Measurements from ENCODE around the gene UBTD1. TPM values are rescaled to one million over a fixed set of nuclear protein-coding genes. Genes with fewer than 3 reads are reported as not detected.
A peak's percentile ranks its signal among the peaks of the same experiment; 100 is the strongest.
"Not testable (repeated sequence)": the region's sequence is repeated elsewhere in the genome, so short reads cannot be mapped to it uniquely, and the experiment has no call there.

Gene UBTD1
- 10 to 100 TPM in 1 of 4 donors, 1 to 10 TPM in 3; 9.2 to 12.6 (median 9.3) TPM for polyA plus RNA-seq (ENCODE audit: insufficient read length in 4 of 4)

- DNase-seq (ENCODE audit: low read depth in 4 of 4, low spot score in 3 of 4) = peak in 1 of 4 donors; percentile 31
Measured at GRCh38 chr10:97498841-97499560, at the start of gene UBTD1. Gene UBTD1 (plus strand): TSS chr10:97498924. CDS start chr10:97499204, 280 bp downstream.

GRCh38 chr10:97450828-97451227 lies 47.9 kb upstream of the UBTD1 start:
- no peak for DNase-seq (ENCODE audit: low read depth in 4 of 4, low spot score in 3 of 4)

GRCh38 chr10:97451605-97452004 lies 47.1 kb upstream of the UBTD1 start:
- DNase-seq (ENCODE audit: low read depth in 4 of 4, low spot score in 3 of 4) = no peak

- no peak for DNase-seq (ENCODE audit: low read depth in 4 of 4, low spot score in 3 of 4)
Measured at GRCh38 chr10:97452352-97452751, 46.4 kb upstream of the UBTD1 start.

- no peak for DNase-seq (ENCODE audit: low read depth in 4 of 4, low spot score in 3 of 4)
Measured at GRCh38 chr10:97454330-97455036, 44.2 kb upstream of the UBTD1 start.

GRCh38 chr10:97456034-97456685 lies 42.6 kb upstream of the UBTD1 start:
- no peak for DNase-seq (ENCODE audit: low read depth in 4 of 4, low spot score in 3 of 4)

GRCh38 chr10:97456686-97457065 lies 42.0 kb upstream of the UBTD1 start:
- no peak for DNase-seq (ENCODE audit: low read depth in 4 of 4, low spot score in 3 of 4)

GRCh38 chr10:97459111-97459510 lies 39.6 kb upstream of the UBTD1 start:
- no peak for DNase-seq (ENCODE audit: low read depth in 4 of 4, low spot score in 3 of 4)

GRCh38 chr10:97459933-97460332 lies 38.8 kb upstream of the UBTD1 start:
- no peak for DNase-seq (ENCODE audit: low read depth in 4 of 4, low spot score in 3 of 4)

GRCh38 chr10:97462309-97462708 lies 36.4 kb upstream of the UBTD1 start:
- DNase-seq (ENCODE audit: low read depth in 4 of 4, low spot score in 3 of 4) = no peak

- DNase-seq (ENCODE audit: low read depth in 4 of 4, low spot score in 3 of 4) = peak in 3 of 4 donors; percentile 28 to 46 (median 37)
Measured at GRCh38 chr10:97463363-97464132, 35.2 kb upstream of the UBTD1 start.

- no peak for DNase-seq (ENCODE audit: low read depth in 4 of 4, low spot score in 3 of 4)
Measured at GRCh38 chr10:97464226-97464625, 34.5 kb upstream of the UBTD1 start.

GRCh38 chr10:97465982-97466381 lies 32.7 kb upstream of the UBTD1 start:
- no peak for DNase-seq (ENCODE audit: low read depth in 4 of 4, low spot score in 3 of 4)

GRCh38 chr10:97466755-97467154 lies 32.0 kb upstream of the UBTD1 start:
- DNase-seq (ENCODE audit: low read depth in 4 of 4, low spot score in 3 of 4) = no peak

GRCh38 chr10:97468162-97468561 lies 30.6 kb upstream of the UBTD1 start:
- DNase-seq (ENCODE audit: low read depth in 4 of 4, low spot score in 3 of 4) = no peak

- not testable (repeated sequence) for DNase-seq (ENCODE audit: low read depth in 4 of 4, low spot score in 3 of 4)
Measured at GRCh38 chr10:97468781-97469180, 29.9 kb upstream of the UBTD1 start.

- DNase-seq (ENCODE audit: low read depth in 4 of 4, low spot score in 3 of 4) = no peak
Measured at GRCh38 chr10:97474918-97475317, 23.8 kb upstream of the UBTD1 start.

GRCh38 chr10:97475936-97476594 lies 22.7 kb upstream of the UBTD1 start:
- DNase-seq (ENCODE audit: low read depth in 4 of 4, low spot score in 3 of 4) = no peak

- not testable (repeated sequence) for DNase-seq (ENCODE audit: low read depth in 4 of 4, low spot score in 3 of 4)
Measured at GRCh38 chr10:97479410-97479809, 19.3 kb upstream of the UBTD1 start.

- DNase-seq (ENCODE audit: low read depth in 4 of 4, low spot score in 3 of 4) = no peak
Measured at GRCh38 chr10:97479939-97480338, 18.8 kb upstream of the UBTD1 start.

Measured in right renal pelvis (tissue), 4 donors.